ENCODE measurements around the gene TTC27.
A peak's percentile ranks its signal among the peaks of the same experiment; 100 is the strongest.
"Not testable (repeated sequence)": the region's sequence is repeated elsewhere in the genome, so short reads cannot be mapped to it uniquely, and the experiment has no call there.

The TTC27 gene

DNA sequence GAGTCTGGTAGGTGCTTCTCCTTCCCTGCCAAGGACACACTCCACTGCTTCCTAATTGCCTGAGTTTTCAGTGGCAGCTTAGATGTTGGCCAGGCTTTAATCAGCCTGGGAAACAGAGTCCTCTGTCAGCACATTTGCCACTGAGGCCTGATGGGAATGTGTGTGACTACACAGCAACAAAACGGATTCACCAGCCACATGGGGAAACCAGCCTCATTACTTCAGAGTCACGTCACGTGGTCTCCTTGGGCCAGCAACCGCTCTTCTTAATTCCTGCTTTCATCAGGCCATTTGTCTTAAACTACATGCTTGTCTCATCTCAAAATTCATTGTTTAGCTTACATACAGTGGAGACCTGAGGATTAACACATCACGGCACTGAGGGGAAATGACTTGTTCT lies 225.0 kb downstream of the TTC27 start:
- DNase-seq (ENCODE audit: low spot score), result no peak

GRCh38 chr2:32856891-32857290 lies 229.0 kb downstream of the TTC27 start:
- no peak for DNase-seq (ENCODE audit: low spot score)

DNA sequence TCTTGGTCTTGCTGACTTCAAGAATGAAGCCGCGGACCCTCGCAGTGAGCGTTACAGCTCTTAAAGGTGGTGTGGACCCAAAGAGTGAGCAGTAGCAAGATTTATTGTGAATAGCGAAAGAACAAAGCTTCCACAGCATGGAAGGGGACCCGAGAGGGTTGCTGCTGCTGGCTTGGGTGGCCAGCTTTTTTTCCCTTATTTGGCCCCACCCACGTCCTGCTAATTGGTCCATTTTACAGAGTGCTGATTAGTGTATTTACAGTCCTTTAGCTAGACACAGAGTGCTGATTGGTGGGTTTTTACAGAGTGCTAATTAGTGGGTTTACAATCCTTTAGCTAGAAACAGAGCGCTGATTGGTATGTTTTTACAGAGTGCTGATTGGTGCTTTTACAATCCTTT lies 230.9 kb downstream of the TTC27 start:
- DNase-seq (ENCODE audit: low spot score), result no peak

GRCh38 chr2:32860385-32860784 lies 232.5 kb downstream of the TTC27 start:
- DNase-seq (ENCODE audit: low spot score), result no peak

DNA sequence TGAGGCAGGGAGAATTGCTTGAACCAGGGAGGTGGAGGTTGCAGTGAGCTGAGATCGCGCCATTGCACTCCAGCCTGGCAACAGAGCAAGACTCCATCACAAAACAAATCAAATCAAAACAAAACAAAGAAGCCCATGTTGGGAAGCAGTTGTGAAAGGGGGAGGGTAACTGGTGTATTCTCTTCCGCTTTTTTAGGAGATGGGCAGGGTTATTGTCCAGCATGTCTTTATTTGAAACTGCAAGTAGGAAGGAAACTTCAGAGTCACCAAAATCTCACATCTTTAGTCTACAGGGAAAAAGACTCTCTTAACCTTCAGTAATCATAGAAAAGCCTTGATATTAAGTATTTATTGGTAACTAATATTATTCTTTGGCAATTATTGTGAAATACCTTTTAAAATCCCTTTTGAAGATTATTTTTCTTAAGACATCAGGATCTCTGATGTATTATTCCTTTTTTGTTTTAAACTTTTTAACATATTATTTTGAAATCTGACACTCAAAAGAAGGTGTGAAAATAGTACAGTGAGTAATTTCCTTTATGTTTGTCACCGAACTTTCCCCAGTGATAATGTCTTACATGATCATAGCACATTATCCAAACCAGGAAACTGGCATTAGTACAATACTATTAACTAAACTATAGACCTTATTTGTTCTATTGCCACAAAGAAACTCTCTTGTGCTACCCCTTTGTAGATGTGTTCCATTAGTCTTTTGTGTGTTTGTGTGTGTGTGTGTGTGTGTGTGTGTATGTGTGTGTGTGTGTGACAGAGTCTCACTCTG lies 234.6 kb downstream of the TTC27 start:
- DNase-seq (ENCODE audit: low spot score), result peak; percentile 21

GRCh38 chr2:32863326-32863725 lies 235.5 kb downstream of the TTC27 start:
- no peak for DNase-seq (ENCODE audit: low spot score)

GRCh38 chr2:32863803-32864202 lies 236.0 kb downstream of the TTC27 start:
- DNase-seq (ENCODE audit: low spot score), result no peak

GRCh38 chr2:32864334-32865111 lies 236.7 kb downstream of the TTC27 start:
- DNase-seq (ENCODE audit: low spot score), result no peak

GRCh38 chr2:32865399-32866068 lies 237.7 kb downstream of the TTC27 start:
- peak; percentile 59 for DNase-seq (ENCODE audit: low spot score)

GRCh38 chr2:32866462-32866861 lies 238.6 kb downstream of the TTC27 start:
- DNase-seq (ENCODE audit: low spot score), result not testable (repeated sequence)
